Middle frontal gyrus (tissue), 1 donor: ENCODE measurements around the gene C17orf100.

Experiments used
- DNase-seq: peaks from one replicate; pipeline ENCODE4 v3.0.0-alpha.2; 2015; ENCODE audit warnings: low spot score; ENCODE audit errors: extremely low spot score

Gene C17orf100

GRCh38 chr17:6668219-6668618, 16.7 kb downstream of the C17orf100 start:
- no peak for DNase-seq

DNA sequence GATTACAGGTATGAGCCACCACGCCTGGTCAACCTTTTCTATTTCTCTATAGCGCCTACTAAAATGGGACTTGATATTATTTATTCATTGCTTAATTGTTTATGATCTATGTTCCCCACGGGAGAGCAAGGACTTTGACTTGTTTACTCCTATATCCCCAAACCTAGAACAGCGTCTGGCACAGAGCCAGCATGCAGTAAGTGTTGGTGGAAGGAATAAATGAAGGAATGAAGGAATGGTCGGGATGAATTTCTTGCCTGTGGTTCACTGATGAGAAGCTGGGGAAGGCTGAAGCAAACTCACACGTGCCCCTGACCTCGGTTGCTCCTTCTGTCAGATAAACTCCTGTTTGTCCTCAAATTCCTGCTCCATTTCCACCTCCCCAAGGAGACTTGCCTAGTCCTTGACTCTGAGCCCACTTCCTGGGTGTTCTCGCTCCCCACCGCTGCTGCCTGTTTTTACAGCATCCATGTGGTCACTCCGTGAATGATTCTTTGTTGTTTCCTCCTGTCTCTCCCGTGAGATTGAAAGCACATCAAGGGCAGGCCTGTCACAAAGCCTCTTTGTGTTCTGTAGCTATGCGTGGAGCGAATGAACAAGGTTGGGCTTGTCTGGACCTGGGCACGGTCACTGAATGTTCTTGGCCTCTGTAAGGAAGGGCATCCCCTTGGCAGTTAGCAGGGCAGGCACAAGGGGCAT, 17.3 kb downstream of the C17orf100 start:
- no peak for DNase-seq

DNA sequence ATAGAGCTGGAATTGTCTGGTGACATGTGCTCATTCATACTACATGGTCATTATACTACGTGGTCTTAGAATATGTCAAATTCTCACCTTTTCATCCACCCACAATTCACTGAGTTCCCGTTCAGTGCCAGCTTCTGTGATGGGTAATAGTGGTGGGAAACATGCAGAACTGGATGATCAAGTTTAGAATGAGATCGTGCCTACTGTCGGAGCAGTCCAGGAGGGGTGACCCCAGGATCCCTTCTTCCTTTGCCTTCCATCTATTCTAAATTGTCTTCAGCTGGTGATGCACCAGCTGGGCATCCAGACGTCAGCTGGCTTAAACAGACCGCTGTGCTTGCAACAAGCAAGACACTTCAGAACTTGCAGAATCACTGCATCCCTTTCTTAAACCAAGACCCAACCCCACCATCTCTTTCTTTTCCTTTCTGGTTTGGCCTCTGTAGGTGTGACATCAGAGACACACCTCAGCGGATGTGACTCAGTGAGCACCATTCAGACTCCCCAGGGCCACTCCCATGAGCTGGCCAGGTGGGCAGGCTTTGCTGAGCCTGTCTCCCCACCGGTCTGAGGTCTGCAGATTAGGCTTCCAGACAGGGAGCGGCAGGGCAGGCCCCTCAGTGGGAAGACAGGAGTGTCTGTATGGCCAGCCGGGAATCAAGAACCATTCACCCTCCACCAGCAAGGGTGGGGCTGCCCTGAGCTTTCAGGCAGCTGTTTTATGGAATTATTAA, 18.1 kb downstream of the C17orf100 start:
- DNase-seq, result no peak

DNA sequence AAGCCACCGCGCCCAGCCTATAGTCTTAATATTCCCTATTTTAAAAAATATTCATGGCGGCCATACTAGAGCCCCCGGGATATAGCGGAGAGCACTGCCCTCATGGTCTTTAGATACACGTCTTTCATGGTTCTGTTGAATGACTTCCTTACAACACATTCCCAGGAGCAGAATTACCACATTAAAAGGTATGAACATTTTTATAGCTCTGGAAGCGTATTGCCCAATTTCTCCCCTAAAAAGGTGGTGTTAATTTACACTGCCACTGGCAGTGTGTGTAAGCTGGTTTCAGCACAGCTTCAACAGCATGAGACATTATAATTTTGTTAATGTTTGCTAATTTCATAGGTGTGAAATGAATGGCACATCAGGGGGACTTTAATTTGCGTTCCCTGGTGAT, 19.0 kb downstream of the C17orf100 start:
- no peak for DNase-seq

DNA sequence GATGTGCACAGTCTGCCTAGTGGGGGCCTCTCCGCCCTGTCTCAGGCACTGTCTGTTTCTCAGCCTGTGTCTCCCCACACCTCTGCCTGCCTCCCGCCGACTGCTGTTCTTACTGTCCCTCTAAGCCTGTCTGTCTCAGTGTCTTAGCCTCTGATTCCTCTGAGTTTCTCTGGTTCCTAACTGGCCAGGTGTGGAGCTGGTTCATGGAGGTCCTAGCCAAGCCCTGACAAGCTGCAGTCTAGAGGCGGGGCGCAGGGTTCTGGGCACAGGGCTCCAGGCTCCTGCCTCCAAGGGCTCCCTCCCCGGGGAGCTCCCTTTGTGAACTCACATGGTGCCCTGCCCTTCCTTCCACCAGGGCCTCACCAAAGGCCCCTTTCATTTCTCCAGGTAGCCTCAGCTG, 19.4 kb downstream of the C17orf100 start:
- DNase-seq, result no peak

DNA sequence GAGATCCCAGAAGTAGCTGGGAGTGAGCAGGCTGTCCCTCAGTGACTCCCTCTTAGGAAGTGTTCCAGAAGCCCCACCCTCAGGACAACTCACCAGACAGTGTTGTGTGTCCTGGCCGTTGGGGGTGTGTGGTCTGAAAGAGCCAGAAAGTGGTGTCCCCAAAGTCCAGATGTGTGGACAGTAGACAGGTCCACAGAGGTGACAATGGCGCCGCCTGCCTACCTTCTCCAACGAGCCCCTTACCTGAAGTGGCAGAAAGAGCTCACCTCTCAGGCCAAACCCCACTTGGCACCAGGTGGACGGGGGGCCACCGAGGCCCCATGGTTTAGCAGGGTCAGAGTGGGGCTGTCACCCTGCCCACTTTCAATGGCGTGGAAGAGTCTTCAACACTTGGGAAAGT, 19.9 kb downstream of the C17orf100 start:
- no peak for DNase-seq

GRCh38 chr17:6674586-6674985, 23.0 kb downstream of the C17orf100 start:
- DNase-seq, result no peak

DNA sequence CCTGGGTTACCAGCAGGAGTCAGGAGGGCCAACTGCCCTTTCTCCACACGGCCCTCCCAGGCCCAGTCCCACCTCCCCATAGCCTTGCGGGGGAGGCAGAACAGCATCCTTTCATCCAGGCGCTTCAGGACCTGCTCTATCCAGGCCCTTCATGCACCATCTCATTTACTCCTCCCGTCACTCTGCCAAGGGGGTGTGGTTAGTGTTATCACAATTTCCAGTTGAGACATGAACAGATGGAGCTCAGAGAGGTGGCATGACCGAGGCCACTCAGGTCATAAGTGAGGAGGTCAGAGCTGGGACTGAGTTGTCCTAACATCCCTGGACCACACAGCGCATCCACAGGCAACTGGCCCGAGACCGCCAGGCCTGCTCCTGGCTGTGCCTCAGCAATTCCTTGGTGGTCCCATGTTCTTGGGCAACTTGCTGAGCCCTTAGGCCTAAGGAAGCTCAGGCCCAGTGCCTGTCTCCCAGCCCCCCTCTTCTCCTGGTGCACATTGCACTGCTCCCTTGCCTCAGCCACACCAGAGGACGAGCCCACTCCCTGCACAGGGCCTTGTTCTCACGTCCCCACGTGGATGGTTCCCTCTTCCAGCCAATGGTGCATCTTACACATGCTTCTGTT, 23.8 kb downstream of the C17orf100 start:
- DNase-seq, result no peak

DNA sequence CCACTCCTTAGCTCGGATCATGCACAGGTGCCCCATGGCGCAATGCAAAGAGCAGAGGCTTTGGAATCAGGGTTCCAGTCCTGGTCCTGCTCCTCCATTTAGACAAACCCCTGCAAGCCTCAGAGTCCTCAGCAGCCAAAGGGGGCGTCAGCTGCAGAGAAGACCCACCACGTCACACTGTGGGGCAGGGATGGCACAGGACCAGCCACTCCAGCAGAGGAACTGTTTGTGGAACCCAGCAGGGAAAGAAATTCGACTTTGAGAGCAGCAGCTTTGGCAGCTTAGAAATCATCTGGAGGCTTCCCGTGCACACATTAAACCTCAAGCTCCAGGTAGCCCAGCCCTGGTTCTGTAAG, 25.2 kb downstream of the C17orf100 start:
- no peak for DNase-seq

DNA sequence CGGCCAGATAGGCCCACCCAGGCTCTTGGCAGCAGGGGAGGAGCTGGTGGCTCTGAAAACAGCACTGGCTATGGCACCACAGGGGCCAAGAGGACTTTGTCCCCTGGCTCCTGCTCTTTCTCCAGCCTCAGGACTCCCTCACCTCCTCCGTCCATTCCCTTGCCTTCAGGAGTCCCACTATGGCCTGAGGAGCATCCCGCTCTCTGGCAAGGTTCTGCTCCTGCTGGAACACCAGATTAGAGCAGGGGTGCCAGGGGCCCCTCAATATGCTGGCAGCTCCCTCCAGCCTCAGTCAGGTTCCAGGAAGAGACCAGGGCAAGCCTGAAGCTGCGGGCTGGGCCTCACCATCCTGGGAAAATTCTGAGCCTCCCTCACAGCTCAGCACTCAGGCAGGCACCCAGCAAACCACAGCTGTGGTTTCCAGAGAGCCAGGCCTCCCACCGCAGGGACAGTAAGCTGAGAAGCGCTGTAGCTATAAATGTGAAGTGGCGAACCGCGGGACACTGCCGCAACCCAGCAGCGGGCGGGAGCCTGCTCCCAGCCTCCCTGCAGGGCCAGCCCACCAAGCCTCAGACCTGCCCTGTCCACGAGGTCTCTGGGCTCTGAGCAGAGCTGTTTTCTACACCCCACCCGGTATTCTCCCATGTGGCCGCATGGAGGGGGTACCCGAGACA, 25.7 kb downstream of the C17orf100 start:
- no peak for DNase-seq

DNA sequence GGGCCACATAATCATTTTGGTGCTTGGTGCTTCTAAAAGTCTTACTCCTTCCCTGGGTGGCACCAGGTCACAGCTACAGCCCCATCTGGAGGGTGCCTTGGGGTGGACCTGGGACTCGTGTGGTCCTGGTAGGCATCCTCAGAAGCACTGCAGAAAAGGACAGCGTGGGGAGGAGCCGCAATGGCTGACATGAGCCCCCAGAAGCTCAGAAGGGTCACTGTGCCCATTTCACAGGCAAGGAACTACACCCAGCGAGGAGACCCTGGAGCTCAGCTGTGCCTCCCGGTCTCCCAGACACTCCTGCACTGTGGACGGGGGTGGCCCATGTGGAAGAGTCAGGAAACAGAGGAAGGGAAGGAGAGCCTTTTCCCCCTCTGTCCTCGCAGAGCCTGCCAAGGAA, 26.4 kb downstream of the C17orf100 start:
- no peak for DNase-seq

- no peak for DNase-seq
Measured at GRCh38 chr17:6679241-6679640, 27.7 kb downstream of the C17orf100 start.

DNA sequence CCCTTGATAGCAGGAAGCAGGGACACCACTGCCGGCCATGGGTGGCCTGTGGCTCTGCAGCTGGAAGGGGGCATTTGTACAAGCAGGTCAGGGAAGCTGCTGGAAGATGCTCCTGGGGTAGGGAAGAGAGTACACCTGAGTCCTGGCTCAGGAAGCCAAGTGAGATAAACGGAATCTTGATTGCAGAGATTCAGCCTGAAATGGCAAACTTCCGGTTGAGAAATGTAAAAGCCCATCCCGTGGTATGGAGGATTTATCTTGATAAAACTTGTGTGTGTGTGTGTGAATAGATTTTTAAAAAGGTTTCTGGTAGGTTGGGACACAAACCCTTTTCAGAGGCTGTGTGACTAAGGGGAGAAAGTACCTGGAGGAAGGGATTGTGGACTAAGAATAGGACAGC, 29.6 kb downstream of the C17orf100 start:
- no peak for DNase-seq

GRCh38 chr17:6681671-6682070, 30.1 kb downstream of the C17orf100 start:
- DNase-seq, result no peak

- no peak for DNase-seq
Measured at GRCh38 chr17:6682339-6682738, 30.8 kb downstream of the C17orf100 start.

- DNase-seq, result no peak
Measured at GRCh38 chr17:6683081-6683684, 31.6 kb downstream of the C17orf100 start.

GRCh38 chr17:6683730-6684459, 32.3 kb downstream of the C17orf100 start:
- DNase-seq, result no peak

GRCh38 chr17:6684460-6684783, 32.9 kb downstream of the C17orf100 start:
- no peak for DNase-seq

DNA sequence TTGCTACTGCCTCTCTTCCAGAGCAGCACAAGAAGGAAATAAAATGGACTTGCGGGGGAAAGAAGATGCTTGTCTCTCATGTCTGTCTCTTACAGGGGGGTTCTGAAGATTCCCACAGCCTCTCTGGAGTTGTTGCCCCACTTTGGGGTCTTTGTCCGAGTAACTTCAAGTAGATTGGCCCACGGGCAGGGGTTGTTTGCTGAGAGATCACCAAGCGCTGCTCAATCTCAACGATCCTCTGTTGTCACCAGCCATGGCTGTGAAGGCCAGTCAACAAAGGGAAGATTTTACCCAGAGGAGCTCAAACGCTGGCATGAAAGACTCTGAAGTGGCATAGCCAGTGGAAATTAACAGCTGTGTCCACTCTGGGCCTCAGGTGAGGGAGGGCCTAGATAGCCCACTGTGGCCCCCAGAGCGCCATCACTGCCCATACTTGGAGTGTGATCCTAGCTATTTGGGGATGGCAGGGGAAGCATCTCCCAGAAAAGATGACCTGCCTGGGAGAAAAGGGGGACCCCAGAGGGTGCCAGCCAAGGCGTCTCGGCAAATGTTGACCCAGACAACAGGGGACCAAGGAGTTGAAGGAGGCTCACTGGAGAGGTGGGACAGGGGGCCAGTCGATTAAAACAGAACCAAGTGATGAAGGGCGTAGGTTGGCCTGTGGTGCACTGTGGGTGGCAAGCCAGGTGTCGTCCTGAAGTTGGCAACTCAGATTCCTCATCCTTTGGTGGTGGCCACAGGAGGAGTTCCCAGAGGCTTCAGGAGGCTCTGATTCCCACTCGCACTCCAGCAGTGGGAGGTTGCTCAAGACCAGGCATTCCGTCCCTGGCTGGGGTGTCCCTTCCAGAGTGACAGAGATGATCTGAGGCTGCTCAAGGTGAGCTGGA, 33.6 kb downstream of the C17orf100 start:
- no peak for DNase-seq

GRCh38 chr17:6686026-6686425, 34.5 kb downstream of the C17orf100 start:
- no peak for DNase-seq
